Measurements from ENCODE around the gene FXYD7.
"Not testable (repeated sequence)": the region's sequence is repeated elsewhere in the genome, so short reads cannot be mapped to it uniquely, and the experiment has no call there.

FXYD7 gene

GRCh38 chr19:35142606-35143230 lies 337 bp upstream of the FXYD7 start:
- H3K36me3 Mint-ChIP-seq (ENCODE audit: low read depth): peaks cover 1% of the 10 kb centered on the region
- peaks cover 26% of the 10 kb centered on the region for H3K4me1 Mint-ChIP-seq (ENCODE audit: low read depth)
- peaks cover 32% of the 10 kb centered on the region for H3K27me3 Mint-ChIP-seq (ENCODE audit: low read depth)
- peak overlapping the region; percentile 72 for H3K4me3 Mint-ChIP-seq
- no peak overlapping the region for H3K27ac Mint-ChIP-seq
- H3K9me3 Mint-ChIP-seq: no peaks in the 10 kb centered on the region

- Mint-ChIP-seq H3K9me3 (no peaks in the 10 kb centered on the region), H3K4me1 (ENCODE audit: low read depth) (peaks cover 26% of the 10 kb centered on the region), H3K36me3 (ENCODE audit: low read depth) (peaks cover 1% of the 10 kb centered on the region), H3K27ac (no peak overlapping the region), H3K4me3 (no peak overlapping the region), H3K27me3 (ENCODE audit: low read depth) (peaks cover 28% of the 10 kb centered on the region)
Observed at GRCh38 chr19:35143818-35144217, 763 bp downstream of the FXYD7 start.

GRCh38 chr19:35144259-35144599 lies 1.2 kb downstream of the FXYD7 start:
- no peak overlapping the region for H3K4me3 Mint-ChIP-seq

GRCh38 chr19:35144600-35145436 lies 1.8 kb downstream of the FXYD7 start:
- H3K36me3 Mint-ChIP-seq (ENCODE audit: low read depth): peaks cover 1% of the 10 kb centered on the region
- H3K9me3 Mint-ChIP-seq: no peaks in the 10 kb centered on the region
- peaks cover 28% of the 10 kb centered on the region for H3K4me1 Mint-ChIP-seq (ENCODE audit: low read depth)
- no peak overlapping the region for H3K4me3 Mint-ChIP-seq
- peaks cover 28% of the 10 kb centered on the region for H3K27me3 Mint-ChIP-seq (ENCODE audit: low read depth)
- H3K27ac Mint-ChIP-seq: no peak overlapping the region

More at GRCh38 chr19:35144259-35144599, 1.2 kb downstream of the FXYD7 start:
- no peak overlapping the region for H3K27ac Mint-ChIP-seq
- no peaks in the 10 kb centered on the region for H3K9me3 Mint-ChIP-seq
- H3K4me1 Mint-ChIP-seq (ENCODE audit: low read depth): peaks cover 27% of the 10 kb centered on the region
- H3K27me3 Mint-ChIP-seq (ENCODE audit: low read depth): peaks cover 28% of the 10 kb centered on the region
- peaks cover 1% of the 10 kb centered on the region for H3K36me3 Mint-ChIP-seq (ENCODE audit: low read depth)

- no peak overlapping the region for H3K4me3 Mint-ChIP-seq
- H3K27me3 Mint-ChIP-seq (ENCODE audit: low read depth): peaks cover 17% of the 10 kb centered on the region
- H3K9me3 Mint-ChIP-seq: no peaks in the 10 kb centered on the region
- peaks cover 1% of the 10 kb centered on the region for H3K36me3 Mint-ChIP-seq (ENCODE audit: low read depth)
- no peak overlapping the region for H3K27ac Mint-ChIP-seq
- H3K4me1 Mint-ChIP-seq (ENCODE audit: low read depth): peaks cover 17% of the 10 kb centered on the region
Observed at GRCh38 chr19:35146746-35147459, 3.8 kb downstream of the FXYD7 start.

- Mint-ChIP-seq H3K36me3 (ENCODE audit: low read depth) (peaks cover 4% of the 10 kb centered on the region), H3K27me3 (ENCODE audit: low read depth) (peaks cover 10% of the 10 kb centered on the region), H3K9me3 (no peaks in the 10 kb centered on the region), H3K4me1 (ENCODE audit: low read depth) (peaks cover 22% of the 10 kb centered on the region), H3K27ac (no peak overlapping the region), H3K4me3 (no peak overlapping the region)
Observed at GRCh38 chr19:35149463-35149862, 6.4 kb downstream of the FXYD7 start.

- Mint-ChIP-seq H3K4me1 (ENCODE audit: low read depth) (peaks cover 17% of the 10 kb centered on the region), H3K4me3 (no peak overlapping the region), H3K36me3 (ENCODE audit: low read depth) (peaks cover 4% of the 10 kb centered on the region)
Observed at GRCh38 chr19:35150445-35150844, 7.4 kb downstream of the FXYD7 start.

GRCh38 chr19:35151273-35152065 lies 8.4 kb downstream of the FXYD7 start:
- H3K27ac Mint-ChIP-seq: no peak overlapping the region
- peaks cover 26% of the 10 kb centered on the region for H3K4me1 Mint-ChIP-seq (ENCODE audit: low read depth)
- peaks cover 6% of the 10 kb centered on the region for H3K27me3 Mint-ChIP-seq (ENCODE audit: low read depth)
- no peaks in the 10 kb centered on the region for H3K9me3 Mint-ChIP-seq
- H3K36me3 Mint-ChIP-seq (ENCODE audit: low read depth): peaks cover 12% of the 10 kb centered on the region
- H3K4me3 Mint-ChIP-seq: no peak overlapping the region

More at GRCh38 chr19:35150445-35150844, 7.4 kb downstream of the FXYD7 start:
- no peak overlapping the region for H3K27ac Mint-ChIP-seq
- peaks cover 6% of the 10 kb centered on the region for H3K27me3 Mint-ChIP-seq (ENCODE audit: low read depth)
- H3K9me3 Mint-ChIP-seq: no peaks in the 10 kb centered on the region

- Mint-ChIP-seq H3K36me3 (ENCODE audit: low read depth) (peaks cover 23% of the 10 kb centered on the region), H3K4me1 (ENCODE audit: low read depth) (peaks cover 33% of the 10 kb centered on the region), H3K4me3 (peak overlapping the region; percentile 99), H3K27ac (peak overlapping the region; percentile 47)
- H3K27me3 Mint-ChIP-seq (ENCODE audit: low read depth); H3K9me3 Mint-ChIP-seq: not testable (repeated sequence)
Observed at GRCh38 chr19:35153129-35153522, 10.1 kb downstream of the FXYD7 start.

- Mint-ChIP-seq H3K4me3 (peak overlapping the region; percentile 99), H3K27me3 (ENCODE audit: low read depth) (peaks cover 6% of the 10 kb centered on the region), H3K9me3 (no peaks in the 10 kb centered on the region), H3K4me1 (ENCODE audit: low read depth) (peaks cover 39% of the 10 kb centered on the region), H3K36me3 (ENCODE audit: low read depth) (peaks cover 31% of the 10 kb centered on the region), H3K27ac (peak overlapping the region; percentile 98)
Observed at GRCh38 chr19:35153701-35154524, 10.9 kb downstream of the FXYD7 start.

- H3K9me3 Mint-ChIP-seq: no peaks in the 10 kb centered on the region
- peaks cover 38% of the 10 kb centered on the region for H3K36me3 Mint-ChIP-seq (ENCODE audit: low read depth)
- H3K27me3 Mint-ChIP-seq (ENCODE audit: low read depth): peaks cover 6% of the 10 kb centered on the region
- H3K4me3 Mint-ChIP-seq: peak within 1 kb of the TSS; percentile 99
- H3K27ac Mint-ChIP-seq: peak within 1 kb of the TSS; percentile 98
- H3K4me1 Mint-ChIP-seq (ENCODE audit: low read depth): peaks cover 39% of the 10 kb centered on the region
Observed at GRCh38 chr19:35154525-35155406, 11.7 kb downstream of the FXYD7 start, which contains the start of gene FXYD5. FXYD5 (plus strand) TSS chr19:35154735; CDS start chr19:35155551, 816 bp downstream.

- Mint-ChIP-seq H3K9me3 (no peaks in the 10 kb centered on the region), H3K36me3 (ENCODE audit: low read depth) (peaks cover 43% of the 10 kb centered on the region), H3K27ac (peak overlapping the region; percentile 98), H3K4me1 (ENCODE audit: low read depth) (peaks cover 39% of the 10 kb centered on the region), H3K4me3 (peak overlapping the region; percentile 99), H3K27me3 (ENCODE audit: low read depth) (peaks cover 6% of the 10 kb centered on the region)
Observed at GRCh38 chr19:35155441-35155840, 12.4 kb downstream of the FXYD7 start.
